Endothelial cell of hepatic sinusoid (primary cell): ENCODE data around the gene INTS7.

Experiments
- in situ Hi-C: cut with HindIII; loops from 2 replicates; pipeline ENCODE4 v1.10.0; 2017; ENCODE audit warnings: low sequenced_read_pairs

The INTS7 gene

GRCh38 chr1:212035123-212035834, at the start of gene INTS7, which contains the start of gene DTL:
TSS of gene INTS7 (minus strand) at chr1:212035557. CDS start at chr1:212035437, 120 bp downstream.
TSS of gene DTL (plus strand) at chr1:212035748. CDS start at chr1:212035891, 143 bp downstream.
- in situ Hi-C loops: no loop called here

DNA sequence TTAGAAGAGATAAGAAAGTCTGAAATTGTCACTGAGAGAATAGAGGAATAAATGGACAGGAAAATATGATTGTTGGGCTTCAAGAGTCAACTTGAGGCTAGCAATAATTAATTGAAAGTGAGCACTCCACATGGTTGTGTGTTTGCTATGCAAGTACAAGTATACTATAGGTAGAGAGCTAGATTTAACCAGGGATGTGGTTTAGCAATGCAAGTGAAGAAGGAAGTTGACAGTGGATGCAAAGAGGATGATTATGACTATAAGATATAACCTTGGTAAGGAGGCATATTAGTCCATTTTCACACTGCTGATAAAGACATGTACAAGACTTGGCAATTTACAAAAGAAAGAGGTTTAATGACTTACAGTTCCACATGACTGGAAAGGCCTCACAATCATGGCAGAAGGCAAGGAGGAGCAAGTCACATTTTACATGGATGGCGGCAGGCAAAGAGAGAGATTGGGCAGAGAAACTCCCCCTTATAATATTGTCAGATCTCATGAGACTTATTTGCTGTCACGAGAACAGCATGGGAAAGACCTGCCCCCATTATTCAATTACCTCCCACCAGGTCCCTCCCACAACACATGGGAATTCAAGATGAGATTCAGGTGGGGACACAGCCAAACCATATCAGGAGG, 47.5 kb upstream of the INTS7 start:
- in situ Hi-C loops: loop anchor here (5.0 to 25.0 kb wide), 2 partner anchors 49 to 379 kb away; no protein-coding TSS in a partner anchor

- in situ Hi-C loops: loop anchor here (5.0 to 25.0 kb wide), 2 partner anchors 283 to 383 kb away; no protein-coding TSS in a partner anchor
These were observed 43.5 kb upstream of the INTS7 start for GRCh38 chr1:212078826-212079225.

GRCh38 chr1:212077028-212077427, 41.7 kb upstream of the INTS7 start:
- in situ Hi-C loops: loop anchor here (5.0 to 25.0 kb wide), 2 partner anchors 285 to 385 kb away; no protein-coding TSS in a partner anchor

- in situ Hi-C loops: loop anchor here (5.0 to 25.0 kb wide), 2 partner anchors 287 to 387 kb away; no protein-coding TSS in a partner anchor
These were observed 39.5 kb upstream of the INTS7 start for GRCh38 chr1:212074856-212075255.

- in situ Hi-C loops: no loop called here
These were observed 39.0 kb upstream of the INTS7 start for GRCh38 chr1:212074313-212074712.

DNA sequence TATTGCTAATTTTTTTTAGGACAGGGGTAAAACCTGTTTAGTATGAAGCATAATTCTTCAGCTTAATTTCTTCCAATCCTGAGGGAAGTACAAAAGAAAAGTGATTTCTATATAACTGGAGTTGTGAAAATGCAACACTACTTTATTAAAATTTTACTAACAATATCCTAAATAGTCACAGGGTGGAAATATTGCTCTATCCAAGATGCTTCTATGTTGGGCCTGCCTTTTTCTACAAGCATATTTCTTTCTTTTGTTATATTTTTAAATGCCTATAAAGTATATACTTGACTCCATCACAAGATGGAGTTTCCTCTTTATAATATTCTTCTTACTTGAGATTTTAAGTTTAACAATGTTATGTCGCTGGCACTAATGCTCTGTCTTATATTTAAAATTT, 38.1 kb upstream of the INTS7 start:
- in situ Hi-C loops: no loop called here

DNA sequence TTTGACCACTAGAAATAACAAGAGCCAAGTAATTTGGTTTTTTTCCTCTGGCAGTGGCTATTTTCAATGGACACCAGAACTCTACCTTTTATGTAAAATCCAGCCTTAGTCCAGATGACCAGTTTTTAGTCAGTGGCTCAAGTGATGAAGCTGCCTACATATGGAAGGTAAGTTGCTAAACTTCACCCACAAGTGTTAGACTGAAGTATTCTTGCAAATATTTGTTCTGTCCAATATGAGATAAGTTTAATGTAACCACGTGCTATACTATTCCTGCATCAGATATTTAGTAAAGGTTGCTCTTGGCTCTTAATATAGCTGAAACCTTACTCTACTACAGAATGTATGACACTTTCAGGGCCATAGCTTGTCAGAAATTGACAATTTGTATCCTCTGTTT, 36.7 kb upstream of the INTS7 start:
- in situ Hi-C loops: no loop called here

- in situ Hi-C loops: no loop called here
These were observed 35.5 kb upstream of the INTS7 start for GRCh38 chr1:212070720-212071302.

GRCh38 chr1:212067787-212068186, 32.4 kb upstream of the INTS7 start:
- in situ Hi-C loops: no loop called here

GRCh38 chr1:212062832-212063438, 27.6 kb upstream of the INTS7 start:
- in situ Hi-C loops: no loop called here

DNA sequence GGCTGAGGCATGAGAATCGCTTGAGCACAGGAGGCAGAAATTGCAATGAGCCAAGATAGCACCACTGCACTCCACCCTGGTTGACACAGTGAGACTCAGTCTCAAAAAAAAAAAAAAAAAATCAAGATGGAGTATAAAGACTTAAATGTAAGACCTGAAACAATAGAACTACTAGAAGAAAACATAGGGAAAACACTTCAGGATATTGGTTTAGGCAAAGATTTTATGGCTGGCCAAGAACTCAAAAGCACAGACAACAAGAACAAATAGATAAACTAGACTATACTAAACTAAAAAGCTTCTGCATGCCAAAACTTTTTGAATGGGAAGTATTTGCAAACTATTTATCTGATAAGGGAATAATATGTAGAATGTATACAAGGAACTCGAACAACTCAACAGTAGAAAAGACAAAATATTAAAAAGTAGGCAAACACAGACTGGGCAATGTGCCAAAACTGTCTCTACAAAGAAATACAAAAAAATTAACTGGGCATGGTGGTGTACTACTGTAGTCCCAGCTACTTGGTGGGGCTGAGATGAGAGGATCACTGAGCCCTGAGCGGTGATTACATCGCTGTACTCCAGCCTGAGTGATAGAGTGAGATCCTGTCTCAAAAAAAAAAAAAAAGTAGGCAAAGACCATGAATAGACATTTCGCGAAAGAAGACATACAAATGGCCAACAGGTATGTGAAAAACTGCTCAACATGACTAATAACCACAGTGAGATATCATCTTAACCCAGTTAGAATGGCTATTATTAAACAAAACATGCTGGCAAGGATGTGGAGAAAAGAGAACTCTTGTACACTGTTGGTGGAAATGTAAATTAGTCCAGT, 25.5 kb upstream of the INTS7 start:
- in situ Hi-C loops: no loop called here

GRCh38 chr1:212055333-212055732, 20.0 kb upstream of the INTS7 start:
- in situ Hi-C loops: no loop called here

- in situ Hi-C loops: no loop called here
These were observed 18.6 kb upstream of the INTS7 start for GRCh38 chr1:212053993-212054392.

- in situ Hi-C loops: no loop called here
These were observed 10.6 kb upstream of the INTS7 start for GRCh38 chr1:212045981-212046380.

DNA sequence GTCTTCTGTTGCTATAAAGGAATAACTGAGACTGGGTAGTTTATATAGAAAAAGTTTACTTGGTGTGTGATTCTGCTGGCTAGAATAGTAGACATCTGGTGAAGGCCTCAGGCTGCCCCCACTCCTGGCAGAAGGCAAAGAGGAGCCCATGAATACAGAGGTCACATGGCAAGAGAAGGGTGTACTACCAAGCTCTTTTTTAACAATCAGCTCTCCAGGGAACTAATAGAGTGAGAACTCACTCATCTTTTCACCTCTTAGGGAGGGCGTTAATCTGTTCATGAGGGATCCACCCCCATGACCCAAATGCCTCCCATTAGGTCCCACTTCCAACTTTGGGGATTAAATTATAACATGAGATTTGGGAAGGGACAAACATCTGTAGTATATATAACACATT, 9.5 kb upstream of the INTS7 start:
- in situ Hi-C loops: no loop called here

GRCh38 chr1:212042436-212042835, 7.1 kb upstream of the INTS7 start:
- in situ Hi-C loops: no loop called here

GRCh38 chr1:212040629-212041412, 5.5 kb upstream of the INTS7 start:
- in situ Hi-C loops: no loop called here

GRCh38 chr1:212039622-212040021, 4.3 kb upstream of the INTS7 start:
- in situ Hi-C loops: no loop called here

DNA sequence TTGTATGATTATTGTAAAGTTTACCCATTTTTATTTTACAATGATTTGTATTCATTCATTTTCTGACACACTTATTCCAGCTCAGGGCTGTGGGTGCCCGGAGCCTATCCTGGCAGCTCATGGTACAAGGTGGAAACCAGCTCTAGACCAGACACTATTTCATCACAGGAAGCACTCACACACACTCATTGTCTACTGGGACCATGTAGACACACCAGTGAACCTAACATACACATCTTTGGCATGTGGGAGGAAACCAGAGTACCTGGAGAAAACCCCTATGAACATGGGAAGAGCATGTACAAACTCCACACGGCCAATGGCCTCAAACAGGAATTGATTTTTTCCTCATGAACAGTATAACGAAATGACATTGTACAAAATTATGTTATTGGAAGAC, 2.5 kb upstream of the INTS7 start:
- in situ Hi-C loops: no loop called here
